ENCODE measurements around the gene GYG1. TPM values are rescaled to one million over a fixed set of nuclear protein-coding genes. Genes with fewer than 3 reads are reported as not detected.

GYG1 gene
- total and polyA plus RNA-seq, 2 experiments from 2014 or later = 33.2 to 40.9 TPM

DNA sequence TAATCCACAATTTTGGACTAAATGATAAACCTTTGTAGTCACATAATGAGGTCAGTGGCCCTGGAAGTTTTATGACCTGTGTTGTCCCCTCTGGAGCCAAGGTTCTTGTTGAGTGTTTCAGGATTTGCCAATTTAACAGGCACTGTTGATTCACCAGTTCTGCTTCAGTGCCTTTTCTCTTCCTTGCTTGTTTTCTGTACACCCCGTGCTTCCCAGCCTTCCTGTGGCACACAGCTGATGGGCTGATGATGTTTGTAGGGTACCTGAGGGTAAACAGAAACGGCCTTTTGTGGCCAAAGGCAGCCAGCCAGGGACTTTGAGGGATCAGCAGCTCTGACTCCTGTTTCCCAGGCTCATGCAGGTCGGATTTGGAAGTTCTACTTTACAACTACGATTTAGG lies 13.3 kb downstream of the GYG1 start:
- Histone ChIP-seq H3K4me2 (peak overlapping the region; percentile 64; the same call in 1 of the 2 replicates), H3K4me1 (ENCODE audit: insufficient read depth) (peaks cover 30% of the 10 kb centered on the region), H4K20me1 (replicated peaks; ENCODE audit: insufficient read depth) (no peaks in the 10 kb centered on the region), H2AFZ (no peak overlapping the region), H3K27me3 (ENCODE audit: insufficient read depth) (no peaks in the 10 kb centered on the region), H3K4me3 (no peak overlapping the region), H3K79me2 (replicated peaks; ENCODE audit: insufficient read depth) (no peaks in the 10 kb centered on the region), H3F3A (replicated peaks; ENCODE audit: low read depth) (no peaks in the 10 kb centered on the region), H3K36me3 (ENCODE audit: insufficient read depth) (0 out of 2 replicates have a peak, but pooled peaks cover 5% of the 10 kb centered on the region), H3K9me2 (ENCODE audit: insufficient read depth) (no peaks in the 10 kb centered on the region), H3K27ac (ENCODE audit: low read depth) (peak overlapping the region; percentile 30)
- H3K27ac Mint-ChIP-seq = peak overlapping the region; percentile 79; the same call in 1 of the 2 replicates
- no peaks in the 10 kb centered on the region for H3K9me3 Mint-ChIP-seq
- peaks cover 13% of the 10 kb centered on the region for H3K36me3 Mint-ChIP-seq (ENCODE audit: low read depth)
- ATAC-seq (no peak; the same call in 1 of the 3 replicates), DNase-seq (ENCODE audit: low spot score) (no peak)
- H3K4me3 Mint-ChIP-seq = no peak overlapping the region
- H3K27me3 Mint-ChIP-seq (ENCODE audit: insufficient read depth, low read depth, poor library complexity) = no peaks in the 10 kb centered on the region
- TF ChIP-seq ZNF114 (CRISPR knock-in tag; IDR thresholded peaks at IDR 0.05) (no peak), ZNF331 (CRISPR knock-in tag; IDR thresholded peaks at IDR 0.05; ENCODE audit: low read depth) (no peak), EZH2phosphoT487 (IDR thresholded peaks at IDR 0.05; ENCODE audit: unreplicated experiment) (no peak), JUNB (IDR thresholded peaks at IDR 0.05; ENCODE audit: unreplicated experiment) (no peak), STAT1 (IDR thresholded peaks at IDR 0.05; ENCODE audit: unreplicated experiment) (no peak), NANOG (IDR thresholded peaks at IDR 0.05; ENCODE audit: borderline replicate concordance) (no peak), EZH2 (IDR thresholded peaks at IDR 0.05; ENCODE audit: low read depth, unreplicated experiment) (no peak), CREB1 (CRISPR knock-in tag; IDR thresholded peaks at IDR 0.05; ENCODE audit: low read depth) (no peak)
- TF ChIP-seq, protein P1, sequence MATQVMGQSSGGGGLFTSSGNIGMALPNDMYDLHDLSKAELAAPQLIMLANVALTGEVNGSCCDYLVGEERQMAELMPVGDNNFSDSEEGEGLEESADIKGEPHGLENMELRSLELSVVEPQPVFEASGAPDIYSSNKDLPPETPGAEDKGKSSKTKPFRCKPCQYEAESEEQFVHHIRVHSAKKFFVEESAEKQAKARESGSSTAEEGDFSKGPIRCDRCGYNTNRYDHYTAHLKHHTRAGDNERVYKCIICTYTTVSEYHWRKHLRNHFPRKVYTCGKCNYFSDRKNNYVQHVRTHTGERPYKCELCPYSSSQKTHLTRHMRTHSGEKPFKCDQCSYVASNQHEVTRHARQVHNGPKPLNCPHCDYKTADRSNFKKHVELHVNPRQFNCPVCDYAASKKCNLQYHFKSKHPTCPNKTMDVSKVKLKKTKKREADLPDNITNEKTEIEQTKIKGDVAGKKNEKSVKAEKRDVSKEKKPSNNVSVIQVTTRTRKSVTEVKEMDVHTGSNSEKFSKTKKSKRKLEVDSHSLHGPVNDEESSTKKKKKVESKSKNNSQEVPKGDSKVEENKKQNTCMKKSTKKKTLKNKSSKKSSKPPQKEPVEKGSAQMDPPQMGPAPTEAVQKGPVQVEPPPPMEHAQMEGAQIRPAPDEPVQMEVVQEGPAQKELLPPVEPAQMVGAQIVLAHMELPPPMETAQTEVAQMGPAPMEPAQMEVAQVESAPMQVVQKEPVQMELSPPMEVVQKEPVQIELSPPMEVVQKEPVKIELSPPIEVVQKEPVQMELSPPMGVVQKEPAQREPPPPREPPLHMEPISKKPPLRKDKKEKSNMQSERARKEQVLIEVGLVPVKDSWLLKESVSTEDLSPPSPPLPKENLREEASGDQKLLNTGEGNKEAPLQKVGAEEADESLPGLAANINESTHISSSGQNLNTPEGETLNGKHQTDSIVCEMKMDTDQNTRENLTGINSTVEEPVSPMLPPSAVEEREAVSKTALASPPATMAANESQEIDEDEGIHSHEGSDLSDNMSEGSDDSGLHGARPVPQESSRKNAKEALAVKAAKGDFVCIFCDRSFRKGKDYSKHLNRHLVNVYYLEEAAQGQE (IDR thresholded peaks at IDR 0.05; ENCODE audit: unreplicated experiment) = no peak
- TF ChIP-seq, protein P2, sequence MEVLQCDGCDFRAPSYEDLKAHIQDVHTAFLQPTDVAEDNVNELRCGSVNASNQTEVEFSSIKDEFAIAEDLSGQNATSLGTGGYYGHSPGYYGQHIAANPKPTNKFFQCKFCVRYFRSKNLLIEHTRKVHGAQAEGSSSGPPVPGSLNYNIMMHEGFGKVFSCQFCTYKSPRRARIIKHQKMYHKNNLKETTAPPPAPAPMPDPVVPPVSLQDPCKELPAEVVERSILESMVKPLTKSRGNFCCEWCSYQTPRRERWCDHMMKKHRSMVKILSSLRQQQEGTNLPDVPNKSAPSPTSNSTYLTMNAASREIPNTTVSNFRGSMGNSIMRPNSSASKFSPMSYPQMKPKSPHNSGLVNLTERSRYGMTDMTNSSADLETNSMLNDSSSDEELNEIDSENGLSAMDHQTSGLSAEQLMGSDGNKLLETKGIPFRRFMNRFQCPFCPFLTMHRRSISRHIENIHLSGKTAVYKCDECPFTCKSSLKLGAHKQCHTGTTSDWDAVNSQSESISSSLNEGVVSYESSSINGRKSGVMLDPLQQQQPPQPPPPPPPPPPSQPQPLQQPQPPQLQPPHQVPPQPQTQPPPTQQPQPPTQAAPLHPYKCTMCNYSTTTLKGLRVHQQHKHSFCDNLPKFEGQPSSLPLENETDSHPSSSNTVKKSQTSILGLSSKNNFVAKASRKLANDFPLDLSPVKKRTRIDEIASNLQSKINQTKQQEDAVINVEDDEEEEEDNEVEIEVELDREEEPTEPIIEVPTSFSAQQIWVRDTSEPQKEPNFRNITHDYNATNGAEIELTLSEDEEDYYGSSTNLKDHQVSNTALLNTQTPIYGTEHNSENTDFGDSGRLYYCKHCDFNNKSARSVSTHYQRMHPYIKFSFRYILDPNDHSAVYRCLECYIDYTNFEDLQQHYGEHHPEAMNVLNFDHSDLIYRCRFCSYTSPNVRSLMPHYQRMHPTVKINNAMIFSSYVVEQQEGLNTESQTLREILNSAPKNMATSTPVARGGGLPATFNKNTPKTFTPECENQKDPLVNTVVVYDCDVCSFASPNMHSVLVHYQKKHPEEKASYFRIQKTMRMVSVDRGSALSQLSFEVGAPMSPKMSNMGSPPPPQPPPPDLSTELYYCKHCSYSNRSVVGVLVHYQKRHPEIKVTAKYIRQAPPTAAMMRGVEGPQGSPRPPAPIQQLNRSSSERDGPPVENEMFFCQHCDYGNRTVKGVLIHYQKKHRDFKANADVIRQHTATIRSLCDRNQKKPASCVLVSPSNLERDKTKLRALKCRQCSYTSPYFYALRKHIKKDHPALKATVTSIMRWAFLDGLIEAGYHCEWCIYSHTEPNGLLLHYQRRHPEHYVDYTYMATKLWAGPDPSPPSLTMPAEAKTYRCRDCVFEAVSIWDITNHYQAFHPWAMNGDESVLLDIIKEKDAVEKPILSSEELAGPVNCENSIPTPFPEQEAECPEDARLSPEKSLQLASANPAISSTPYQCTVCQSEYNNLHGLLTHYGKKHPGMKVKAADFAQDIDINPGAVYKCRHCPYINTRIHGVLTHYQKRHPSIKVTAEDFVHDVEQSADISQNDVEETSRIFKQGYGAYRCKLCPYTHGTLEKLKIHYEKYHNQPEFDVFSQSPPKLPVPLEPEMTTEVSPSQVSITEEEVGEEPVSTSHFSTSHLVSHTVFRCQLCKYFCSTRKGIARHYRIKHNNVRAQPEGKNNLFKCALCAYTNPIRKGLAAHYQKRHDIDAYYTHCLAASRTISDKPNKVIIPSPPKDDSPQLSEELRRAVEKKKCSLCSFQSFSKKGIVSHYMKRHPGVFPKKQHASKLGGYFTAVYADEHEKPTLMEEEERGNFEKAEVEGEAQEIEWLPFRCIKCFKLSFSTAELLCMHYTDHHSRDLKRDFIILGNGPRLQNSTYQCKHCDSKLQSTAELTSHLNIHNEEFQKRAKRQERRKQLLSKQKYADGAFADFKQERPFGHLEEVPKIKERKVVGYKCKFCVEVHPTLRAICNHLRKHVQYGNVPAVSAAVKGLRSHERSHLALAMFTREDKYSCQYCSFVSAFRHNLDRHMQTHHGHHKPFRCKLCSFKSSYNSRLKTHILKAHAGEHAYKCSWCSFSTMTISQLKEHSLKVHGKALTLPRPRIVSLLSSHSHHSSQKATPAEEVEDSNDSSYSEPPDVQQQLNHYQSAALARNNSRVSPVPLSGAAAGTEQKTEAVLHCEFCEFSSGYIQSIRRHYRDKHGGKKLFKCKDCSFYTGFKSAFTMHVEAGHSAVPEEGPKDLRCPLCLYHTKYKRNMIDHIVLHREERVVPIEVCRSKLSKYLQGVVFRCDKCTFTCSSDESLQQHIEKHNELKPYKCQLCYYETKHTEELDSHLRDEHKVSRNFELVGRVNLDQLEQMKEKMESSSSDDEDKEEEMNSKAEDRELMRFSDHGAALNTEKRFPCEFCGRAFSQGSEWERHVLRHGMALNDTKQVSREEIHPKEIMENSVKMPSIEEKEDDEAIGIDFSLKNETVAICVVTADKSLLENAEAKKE (CRISPR knock-in tag; IDR thresholded peaks at IDR 0.05) = no peak
- TF ChIP-seq, protein P3, sequence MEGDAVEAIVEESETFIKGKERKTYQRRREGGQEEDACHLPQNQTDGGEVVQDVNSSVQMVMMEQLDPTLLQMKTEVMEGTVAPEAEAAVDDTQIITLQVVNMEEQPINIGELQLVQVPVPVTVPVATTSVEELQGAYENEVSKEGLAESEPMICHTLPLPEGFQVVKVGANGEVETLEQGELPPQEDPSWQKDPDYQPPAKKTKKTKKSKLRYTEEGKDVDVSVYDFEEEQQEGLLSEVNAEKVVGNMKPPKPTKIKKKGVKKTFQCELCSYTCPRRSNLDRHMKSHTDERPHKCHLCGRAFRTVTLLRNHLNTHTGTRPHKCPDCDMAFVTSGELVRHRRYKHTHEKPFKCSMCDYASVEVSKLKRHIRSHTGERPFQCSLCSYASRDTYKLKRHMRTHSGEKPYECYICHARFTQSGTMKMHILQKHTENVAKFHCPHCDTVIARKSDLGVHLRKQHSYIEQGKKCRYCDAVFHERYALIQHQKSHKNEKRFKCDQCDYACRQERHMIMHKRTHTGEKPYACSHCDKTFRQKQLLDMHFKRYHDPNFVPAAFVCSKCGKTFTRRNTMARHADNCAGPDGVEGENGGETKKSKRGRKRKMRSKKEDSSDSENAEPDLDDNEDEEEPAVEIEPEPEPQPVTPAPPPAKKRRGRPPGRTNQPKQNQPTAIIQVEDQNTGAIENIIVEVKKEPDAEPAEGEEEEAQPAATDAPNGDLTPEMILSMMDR (conservative IDR thresholded peaks at IDR 0.05; ENCODE audit: low read depth in 2 of 2) = no peak
- TF ChIP-seq, protein P4, sequence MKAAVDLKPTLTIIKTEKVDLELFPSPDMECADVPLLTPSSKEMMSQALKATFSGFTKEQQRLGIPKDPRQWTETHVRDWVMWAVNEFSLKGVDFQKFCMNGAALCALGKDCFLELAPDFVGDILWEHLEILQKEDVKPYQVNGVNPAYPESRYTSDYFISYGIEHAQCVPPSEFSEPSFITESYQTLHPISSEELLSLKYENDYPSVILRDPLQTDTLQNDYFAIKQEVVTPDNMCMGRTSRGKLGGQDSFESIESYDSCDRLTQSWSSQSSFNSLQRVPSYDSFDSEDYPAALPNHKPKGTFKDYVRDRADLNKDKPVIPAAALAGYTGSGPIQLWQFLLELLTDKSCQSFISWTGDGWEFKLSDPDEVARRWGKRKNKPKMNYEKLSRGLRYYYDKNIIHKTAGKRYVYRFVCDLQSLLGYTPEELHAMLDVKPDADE (IDR thresholded peaks at IDR 0.05) = no peak
- peaks cover 35% of the 10 kb centered on the region for H3K4me1 Mint-ChIP-seq
